ENCODE measurements around the gene GASK1A. TPM values are rescaled to one million over a fixed set of nuclear protein-coding genes. Genes with fewer than 3 reads are reported as not detected.

The GASK1A gene
- total and polyA plus RNA-seq, 10 of the 15 experiments (the other 5 are each of a cell fraction or from before 2014, with no cell fraction given): 0.18 TPM; not detected in 9

DNA sequence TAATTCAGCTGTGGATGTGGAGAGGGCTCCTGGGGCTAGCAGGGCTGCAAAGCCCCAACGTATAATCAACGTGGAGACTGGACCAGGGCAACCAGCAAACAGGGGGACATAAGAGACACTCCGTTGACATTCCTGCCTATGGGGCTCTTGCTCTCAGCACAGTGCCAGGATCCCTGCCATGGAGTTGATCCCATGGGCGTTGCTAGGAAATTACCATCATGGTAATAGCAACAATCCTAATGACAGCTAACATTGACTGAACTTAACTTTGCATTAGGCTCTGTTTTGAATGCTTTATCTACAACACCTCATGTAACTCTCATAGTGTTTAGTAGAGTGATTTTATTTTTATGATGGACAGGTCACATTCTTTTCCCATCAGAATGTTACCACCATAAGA lies 16.9 kb downstream of the GASK1A start (continued):
- TF ChIP-seq ZBTB4 (CRISPR knock-in tag; IDR thresholded peaks at IDR 0.05) (no peak), TARDBP (IDR thresholded peaks at IDR 0.05; ENCODE audit: borderline replicate concordance) (no peak), CHD2 (IDR thresholded peaks at IDR 0.05; ENCODE audit: borderline replicate concordance, low read depth, low read length) (no peak), CREM (IDR thresholded peaks at IDR 0.05; ENCODE audit: low read depth) (no peak), HDAC2 (IDR thresholded peaks at IDR 0.05) (no peak), KDM1A (IDR thresholded peaks at IDR 0.05; ENCODE audit: borderline replicate concordance) (no peak), SIN3A (IDR thresholded peaks at IDR 0.05; ENCODE audit: low read depth, low read length) (no peak), SUZ12 (IDR thresholded peaks at IDR 0.05; ENCODE audit: unreplicated experiment) (no peak)
- TF ChIP-seq, protein P1, sequence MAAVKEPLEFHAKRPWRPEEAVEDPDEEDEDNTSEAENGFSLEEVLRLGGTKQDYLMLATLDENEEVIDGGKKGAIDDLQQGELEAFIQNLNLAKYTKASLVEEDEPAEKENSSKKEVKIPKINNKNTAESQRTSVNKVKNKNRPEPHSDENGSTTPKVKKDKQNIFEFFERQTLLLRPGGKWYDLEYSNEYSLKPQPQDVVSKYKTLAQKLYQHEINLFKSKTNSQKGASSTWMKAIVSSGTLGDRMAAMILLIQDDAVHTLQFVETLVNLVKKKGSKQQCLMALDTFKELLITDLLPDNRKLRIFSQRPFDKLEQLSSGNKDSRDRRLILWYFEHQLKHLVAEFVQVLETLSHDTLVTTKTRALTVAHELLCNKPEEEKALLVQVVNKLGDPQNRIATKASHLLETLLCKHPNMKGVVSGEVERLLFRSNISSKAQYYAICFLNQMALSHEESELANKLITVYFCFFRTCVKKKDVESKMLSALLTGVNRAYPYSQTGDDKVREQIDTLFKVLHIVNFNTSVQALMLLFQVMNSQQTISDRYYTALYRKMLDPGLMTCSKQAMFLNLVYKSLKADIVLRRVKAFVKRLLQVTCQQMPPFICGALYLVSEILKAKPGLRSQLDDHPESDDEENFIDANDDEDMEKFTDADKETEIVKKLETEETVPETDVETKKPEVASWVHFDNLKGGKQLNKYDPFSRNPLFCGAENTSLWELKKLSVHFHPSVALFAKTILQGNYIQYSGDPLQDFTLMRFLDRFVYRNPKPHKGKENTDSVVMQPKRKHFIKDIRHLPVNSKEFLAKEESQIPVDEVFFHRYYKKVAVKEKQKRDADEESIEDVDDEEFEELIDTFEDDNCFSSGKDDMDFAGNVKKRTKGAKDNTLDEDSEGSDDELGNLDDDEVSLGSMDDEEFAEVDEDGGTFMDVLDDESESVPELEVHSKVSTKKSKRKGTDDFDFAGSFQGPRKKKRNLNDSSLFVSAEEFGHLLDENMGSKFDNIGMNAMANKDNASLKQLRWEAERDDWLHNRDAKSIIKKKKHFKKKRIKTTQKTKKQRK (IDR thresholded peaks at IDR 0.05; ENCODE audit: low read depth, low read length): no peak

All from GM12878 (cell line).